Tibial nerve (tissue), 4 donors: ENCODE data around the gene CACNA2D2. TPM values are rescaled to one million over a fixed set of nuclear protein-coding genes. Genes with fewer than 3 reads are reported as not detected.

Source experiments
- DNase-seq, 2 donors: peaks; one replicate each; pipeline ENCODE4 v3.0.0-alpha.2; 2019; ENCODE audit warnings: low spot score in 2 of 2
- H3K27ac ChIP-seq, 4 donors: fragments of 200-600 bp; sonication (generic) in 3 of 4; one replicate each; pipeline ENCODE4 v1.5.1; 2017 to 2019; ENCODE audit warnings: mild to moderate bottlenecking in 1 of 4
- H3K27me3 ChIP-seq, 2 donors: fragments of 200-600 bp; sonication (generic) in 1 of 2; one replicate each; pipeline versions ENCODE4 v1.5.1 to v1.6.0; 2017 to 2019
- H3K36me3 ChIP-seq, 3 donors: fragments of 200-600 bp; sonication (generic); one replicate each; pipeline ENCODE4 v1.5.1; 2018 to 2019
- H3K4me1 ChIP-seq, 4 donors: fragments of 200-600 bp; sonication (generic) in 3 of 4; one replicate each; pipeline ENCODE4 v1.5.1; 2017 to 2019
- H3K4me3 ChIP-seq, 4 donors: fragments of 200-600 bp; sonication (generic) in 3 of 4; one replicate each; pipeline ENCODE4 v1.5.1; 2017 to 2019; ENCODE audit warnings: mild to moderate bottlenecking in 1 of 4, moderate library complexity in 1 of 4
- H3K9me3 ChIP-seq, 4 donors: fragments of 200-600 bp; sonication (generic) in 3 of 4; one replicate each; pipeline ENCODE4 v1.5.1; 2017 to 2019
- CTCF ChIP-seq, 5 experiments: fragments of 200-600 bp in 3 of 5; fragments of 450-650 bp in 2 of 5; sonication (generic) in 3 of 5; IDR thresholded peaks; one replicate each; pipeline ENCODE4 v1.5.1; 2016 to 2019; ENCODE audit warnings: antibody characterized with exemption in 5 of 5, mild to moderate bottlenecking in 3 of 5, moderate library complexity in 2 of 5
- EP300 ChIP-seq, 2 donors: sonication (generic); formaldehyde crosslinking; IDR thresholded peaks; one replicate each; pipeline ENCODE4 v1.6.1; 2017; ENCODE audit warnings: antibody characterized with exemption in 2 of 2, mild to moderate bottlenecking in 1 of 2
- POLR2A ChIP-seq, 2 donors: fragments of 450-650 bp; IDR thresholded peaks; one replicate each; pipeline ENCODE4 v1.6.1; 2017; ENCODE audit warnings: antibody characterized with exemption in 2 of 2, mild to moderate bottlenecking in 2 of 2, moderate library complexity in 2 of 2
- WGBS, 2 donors: methylation state at CpG; one replicate each; pipeline ENCODE4 v1.1.5; 2018; 5-methylcytosine and 5-hydroxymethylcytosine counted together
- total RNA-seq, 4 donors: library from RNA; depleted of rRNA; stranded (reverse); fragments of >200 nt; gene quantifications; one replicate each; pipeline ENCODE4 v1.1.0, GENCODE V29; 2016

The CACNA2D2 gene
- total RNA-seq, 4 donors from 2014 or later, result 0.84 to 2.0 (median 1.2) TPM

GRCh38 chr3:50444213-50444612, 59.2 kb downstream of the CACNA2D2 start:
- TF ChIP-seq EP300 (IDR thresholded peaks at IDR 0.05) (no peak), CTCF (IDR thresholded peaks at IDR 0.05) (no peak), POLR2A (IDR thresholded peaks at IDR 0.05) (no peak)
- Histone ChIP-seq H3K4me1 (peaks cover 0 to 14% (median 0%) of the 10 kb centered on the region in 4 donors), H3K27ac (no peak overlapping the region), H3K9me3 (no peaks in the 10 kb centered on the region), H3K27me3 (no peaks in the 10 kb centered on the region), H3K4me3 (no peak overlapping the region), H3K36me3 (no peaks in the 10 kb centered on the region)
- WGBS, 2 donors, result 68 to 71% methylated on average over 5 of the region's 5 CpGs
- no peak for DNase-seq

GRCh38 chr3:50442945-50443579, 60.4 kb downstream of the CACNA2D2 start:
- Histone ChIP-seq H3K27ac (no peak overlapping the region), H3K4me1 (peaks cover 0 to 14% (median 0%) of the 10 kb centered on the region in 4 donors), H3K9me3 (no peaks in the 10 kb centered on the region), H3K27me3 (no peaks in the 10 kb centered on the region), H3K4me3 (no peak overlapping the region), H3K36me3 (no peaks in the 10 kb centered on the region)
- no peak for TF ChIP-seq EP300 (IDR thresholded peaks at IDR 0.05)
- TF ChIP-seq CTCF (IDR thresholded peaks at IDR 0.05), result no peak
- TF ChIP-seq POLR2A (IDR thresholded peaks at IDR 0.05), result no peak
- WGBS, 2 donors, result 82 to 88% methylated on average over 19 to 21 of the region's 21 CpGs
- no peak for DNase-seq

- no peaks in the 10 kb centered on the region for H3K36me3 ChIP-seq
- H3K4me1 ChIP-seq, result peaks cover 0 to 14% (median 0%) of the 10 kb centered on the region in 4 donors
- no peak for TF ChIP-seq POLR2A (IDR thresholded peaks at IDR 0.05)
- no peak for TF ChIP-seq CTCF (IDR thresholded peaks at IDR 0.05)
- TF ChIP-seq EP300 (IDR thresholded peaks at IDR 0.05), result no peak
- no peaks in the 10 kb centered on the region for H3K27me3 ChIP-seq
- H3K4me3 ChIP-seq, result no peak overlapping the region
- H3K27ac ChIP-seq, result no peak overlapping the region
- DNase-seq, result no peak
- 54 to 60% methylated on average over 7 of the region's 7 CpGs for WGBS, 2 donors
- H3K9me3 ChIP-seq, result no peaks in the 10 kb centered on the region
Measured at GRCh38 chr3:50441424-50442217, 61.8 kb downstream of the CACNA2D2 start.

- Histone ChIP-seq H3K27ac (no peak overlapping the region), H3K36me3 (no peaks in the 10 kb centered on the region), H3K4me3 (no peak overlapping the region), H3K27me3 (no peaks in the 10 kb centered on the region), H3K9me3 (no peaks in the 10 kb centered on the region), H3K4me1 (peaks cover 0 to 4% (median 2%) of the 10 kb centered on the region in 4 donors)
- 17 to 32% methylated on average over 4 to 5 of the region's 5 CpGs for WGBS, 2 donors
- TF ChIP-seq CTCF (IDR thresholded peaks at IDR 0.05) (peak; percentile 65 to 77 (median 75)), EP300 (IDR thresholded peaks at IDR 0.05) (no peak)
- peak in 1 of 2 donors; percentile 54 for DNase-seq
Measured at GRCh38 chr3:50436114-50436674, 67.2 kb downstream of the CACNA2D2 start.
